ENCODE data around the gene CRYBA2.

Gene CRYBA2

DNA sequence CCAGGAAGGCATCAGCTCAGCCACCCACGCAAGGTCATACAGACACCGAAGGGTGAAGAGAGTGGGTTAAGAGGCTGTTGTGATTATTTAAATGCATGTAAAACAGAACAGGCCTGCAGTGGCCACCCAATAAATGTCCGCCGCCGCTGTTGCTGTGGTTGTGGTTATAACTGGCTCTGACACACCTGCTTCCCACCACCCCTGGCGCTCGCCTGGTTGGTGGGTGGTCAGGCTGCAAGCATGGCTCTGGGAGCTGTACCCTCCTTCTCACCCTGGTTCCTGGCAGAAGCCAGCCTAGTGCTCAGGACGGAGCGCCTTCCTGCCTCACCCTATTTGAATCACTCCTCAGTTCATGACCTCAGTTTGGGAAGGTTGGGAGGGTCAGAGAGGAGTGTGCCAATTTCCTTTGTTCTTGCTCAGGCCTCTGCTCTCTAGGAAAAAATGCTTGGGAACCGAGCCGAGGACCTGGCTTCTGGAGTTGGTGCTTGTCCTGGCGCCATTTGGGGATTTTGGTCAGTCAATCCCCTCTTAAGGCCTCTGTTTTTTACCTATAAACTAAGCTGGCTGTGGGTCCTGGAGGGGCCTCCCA, 5.3 kb upstream of the CRYBA2 start:
- no peak for DNase-seq

DNA sequence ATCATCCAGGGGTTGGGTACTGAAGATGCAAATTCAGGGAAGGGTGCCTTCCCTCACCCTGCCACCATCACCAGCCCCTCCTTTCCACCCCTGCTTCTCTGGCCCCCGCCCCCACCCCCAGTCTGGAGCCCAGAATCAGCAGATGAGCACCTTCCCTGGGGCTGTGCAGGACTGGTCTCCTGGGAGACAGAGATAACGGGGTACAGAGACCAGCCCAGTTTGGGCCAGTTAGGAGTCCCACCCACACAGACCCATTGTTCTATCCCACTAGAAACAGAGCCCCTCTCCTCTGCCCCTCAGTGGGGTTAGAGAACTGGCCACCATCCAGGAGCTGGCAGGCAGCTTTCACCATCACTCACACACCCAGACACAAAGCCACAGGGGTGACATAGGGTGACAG, 4.5 kb upstream of the CRYBA2 start:
- DNase-seq, result no peak

DNA sequence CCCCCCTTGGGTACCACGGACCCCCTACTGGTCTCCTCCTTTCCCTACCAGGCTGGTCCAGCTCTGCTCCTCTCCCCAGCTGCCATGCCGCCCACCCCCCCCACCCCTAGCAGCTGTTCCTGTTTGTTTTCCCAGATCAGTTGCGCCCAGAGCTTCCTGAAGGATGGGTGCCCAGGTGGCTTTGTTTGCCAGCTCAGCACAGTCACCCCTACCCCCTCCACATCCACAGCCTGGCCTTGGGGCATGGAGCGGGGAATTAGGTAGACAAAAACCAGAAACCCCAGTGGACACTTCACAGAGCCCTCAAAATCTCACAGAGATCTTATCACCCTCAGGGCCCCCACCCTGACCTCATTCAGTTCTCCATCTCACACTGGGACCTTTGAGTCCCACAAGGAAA, 3.7 kb upstream of the CRYBA2 start:
- DNase-seq, result no peak

DNA sequence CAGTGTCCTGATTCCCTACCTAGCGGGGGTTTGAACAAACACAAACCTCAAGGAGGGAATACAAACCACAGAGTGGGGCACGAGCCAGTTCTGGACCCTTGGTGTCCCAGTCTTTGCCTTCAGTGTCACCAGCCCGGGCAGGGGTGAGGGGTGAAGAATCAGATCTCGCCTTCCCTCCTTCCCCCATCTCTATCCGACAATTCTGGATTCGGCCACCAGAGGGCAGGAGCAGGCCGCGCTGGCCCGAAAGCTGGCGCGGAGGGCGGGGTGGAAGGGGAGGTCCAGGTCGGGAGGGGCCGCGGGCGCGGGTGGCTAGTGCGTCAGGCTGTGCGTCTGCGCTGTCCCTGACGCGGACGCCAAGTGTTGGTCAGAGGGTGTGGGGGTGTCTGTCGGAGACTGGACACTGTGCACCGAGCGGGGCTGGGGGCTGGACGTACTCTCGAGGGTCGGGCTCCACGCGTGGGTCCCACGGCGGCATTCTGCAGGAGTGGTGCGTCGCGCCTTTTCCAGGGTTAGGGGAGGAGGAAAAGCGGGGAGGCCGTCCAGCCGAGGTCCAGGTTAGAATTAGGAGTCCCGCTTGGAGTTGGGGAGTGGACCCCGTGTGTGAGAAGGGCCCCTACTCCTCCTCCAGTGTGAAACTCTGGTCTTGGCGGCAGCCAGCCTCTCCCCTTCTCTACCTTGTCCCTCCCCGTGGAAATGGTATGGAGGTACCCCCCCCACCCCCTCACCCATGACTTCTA, 2.9 kb upstream of the CRYBA2 start:
- DNase-seq, result peak; percentile 67

DNA sequence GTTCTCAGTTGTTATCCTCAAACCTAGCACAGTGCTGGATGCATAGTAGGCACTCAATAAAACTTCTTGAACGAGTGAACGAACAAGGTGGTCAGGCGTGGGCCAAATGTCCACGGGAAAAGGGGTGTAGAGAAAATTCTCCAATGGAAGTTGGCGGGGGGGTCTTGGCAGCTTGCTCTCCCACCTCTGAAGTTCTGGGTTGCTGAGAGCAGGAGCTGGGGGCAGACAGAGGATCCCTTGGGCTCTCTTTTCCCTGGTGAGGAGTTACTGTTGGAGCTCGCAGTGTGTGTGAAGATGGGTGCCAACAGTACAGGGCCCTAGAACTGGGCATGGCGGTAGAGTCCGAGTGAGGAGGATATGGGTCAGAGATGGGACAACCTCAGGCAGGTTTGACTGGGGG, 2.3 kb upstream of the CRYBA2 start:
- DNase-seq, result no peak

DNA sequence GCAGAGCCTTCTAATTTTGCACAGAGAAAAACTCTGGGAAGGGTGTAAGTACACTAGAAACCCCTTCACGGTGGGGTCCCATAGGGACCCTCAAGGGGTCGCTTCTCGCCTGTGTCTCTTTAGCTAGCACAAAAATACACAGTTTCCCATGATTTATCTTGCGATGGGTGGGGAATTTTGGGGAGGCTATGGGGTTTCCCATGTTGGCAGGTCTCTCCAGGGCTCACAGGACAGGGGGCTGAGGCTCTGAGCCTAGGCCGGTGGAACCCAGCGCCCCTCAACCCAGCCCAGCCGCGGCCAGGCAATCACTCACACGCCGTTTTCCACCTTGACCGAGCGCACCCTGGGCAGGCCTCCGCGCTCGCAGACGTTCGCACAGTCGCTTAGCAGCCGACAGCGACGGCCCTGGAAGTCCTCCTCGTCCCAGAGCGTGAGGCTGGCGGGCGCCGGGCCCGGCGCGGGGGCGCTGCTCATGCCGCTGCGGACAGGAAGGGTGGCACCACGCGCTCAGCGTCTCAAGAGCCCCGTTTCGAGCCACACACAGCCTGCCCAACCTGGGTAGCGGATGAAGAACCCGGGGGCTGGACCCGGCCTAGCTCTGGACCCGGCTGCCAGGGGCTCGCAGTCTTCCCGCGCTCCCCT, 398 bp downstream of the CRYBA2 start:
- no peak for DNase-seq

DNA sequence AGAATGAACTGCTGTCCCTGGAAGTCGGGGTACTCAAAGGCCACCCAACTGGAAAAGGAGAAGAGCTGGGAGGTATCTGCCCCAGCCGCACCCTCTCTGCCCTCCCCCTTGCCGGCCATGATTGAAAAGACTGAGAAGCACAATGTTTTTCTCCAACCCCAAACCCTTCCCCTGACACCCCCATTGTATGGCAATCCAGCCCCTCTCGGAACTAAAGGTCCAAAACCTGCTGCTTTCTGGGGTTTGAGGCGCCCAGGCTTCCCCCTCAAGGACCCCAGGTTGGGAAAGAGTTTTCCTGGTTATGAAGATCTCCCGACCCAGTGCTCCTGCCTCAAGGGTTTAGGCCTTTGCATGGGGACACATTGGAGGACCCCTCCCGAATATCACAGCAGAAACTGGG, 1.0 kb downstream of the CRYBA2 start:
- DNase-seq, result no peak

DNA sequence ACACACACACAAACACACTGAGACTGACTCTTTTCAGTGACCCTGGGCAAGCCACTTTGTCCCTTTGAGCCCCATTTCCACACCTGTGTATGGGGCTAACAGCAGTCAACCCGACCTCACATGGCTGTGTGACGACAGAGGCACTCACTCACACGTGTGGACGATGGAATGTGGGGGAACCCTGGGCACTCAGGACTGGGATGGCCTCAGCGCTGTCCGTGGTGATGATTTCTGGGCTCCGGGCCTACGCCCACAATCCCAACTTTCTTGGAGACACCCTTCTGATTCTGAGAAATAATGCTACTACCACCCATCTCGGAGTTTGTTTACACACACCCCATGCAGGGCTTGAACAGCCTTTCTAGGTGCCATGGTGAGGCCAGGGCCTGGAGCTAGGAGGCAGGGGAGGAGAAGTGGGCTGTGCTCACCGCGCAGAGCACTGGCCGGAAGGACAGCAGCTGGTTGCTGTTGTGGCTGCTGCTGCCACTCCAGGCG, 1.5 kb downstream of the CRYBA2 start:
- DNase-seq, result peak; percentile 28

DNA sequence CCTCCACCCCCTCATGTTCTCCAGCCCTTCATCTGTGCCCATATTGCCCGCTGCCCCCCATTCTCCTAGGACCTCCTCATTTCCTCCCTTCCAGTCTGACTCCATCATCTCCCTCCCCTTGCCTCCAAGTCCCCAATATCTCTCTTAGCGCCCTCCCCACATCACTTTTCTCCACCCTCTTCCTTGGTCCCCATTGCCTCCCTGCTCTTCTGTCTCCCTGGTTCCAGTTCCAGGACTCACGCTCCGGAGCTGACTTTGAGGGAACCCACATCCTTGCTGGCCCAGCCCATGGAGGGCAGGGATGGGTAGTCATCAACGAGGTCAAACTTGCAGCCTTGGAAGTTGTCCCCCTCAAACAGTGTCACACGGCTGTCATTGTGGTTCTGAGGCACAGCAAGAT, 2.6 kb downstream of the CRYBA2 start:
- DNase-seq, result no peak

DNA sequence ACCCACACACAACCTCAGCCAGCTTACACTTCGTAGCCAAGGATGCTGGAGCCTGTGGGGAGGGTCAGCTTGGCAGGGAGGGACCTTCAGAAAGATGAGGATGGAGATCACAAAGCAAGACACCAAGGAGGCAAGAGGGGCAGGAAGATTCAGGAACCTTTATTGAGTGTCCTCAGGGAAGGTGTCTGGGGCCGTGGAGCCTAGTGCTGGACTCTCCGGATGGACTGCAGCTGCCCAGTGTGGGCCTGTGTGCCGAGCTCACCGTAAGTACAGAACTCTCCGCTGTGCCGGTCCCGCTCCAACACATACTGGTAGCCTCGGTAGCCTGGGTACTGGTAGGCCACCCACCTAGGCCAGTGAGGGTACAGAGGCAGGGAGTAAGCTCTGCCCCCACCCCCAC, 3.2 kb downstream of the CRYBA2 start:
- no peak for DNase-seq

DNA sequence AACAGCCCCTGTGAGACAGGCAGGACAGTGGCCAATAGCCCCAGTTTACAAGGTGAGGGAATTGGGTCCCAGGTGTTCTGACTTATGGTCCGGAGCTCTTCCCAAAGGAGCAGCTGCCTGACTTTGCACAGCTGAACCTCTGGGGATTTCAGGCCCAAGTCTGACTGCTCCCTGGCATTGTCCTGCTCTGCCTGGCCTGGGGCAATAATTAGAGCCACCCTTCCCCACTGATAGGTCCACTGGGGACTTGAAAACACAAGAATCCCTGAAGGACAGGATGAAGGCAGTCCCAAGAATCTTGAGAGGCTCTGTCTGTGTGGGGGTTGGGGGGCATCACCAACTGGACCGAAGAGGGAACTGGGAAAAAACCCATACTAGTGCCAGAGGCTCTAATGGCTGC, 4.6 kb downstream of the CRYBA2 start:
- DNase-seq, result no peak

DNA sequence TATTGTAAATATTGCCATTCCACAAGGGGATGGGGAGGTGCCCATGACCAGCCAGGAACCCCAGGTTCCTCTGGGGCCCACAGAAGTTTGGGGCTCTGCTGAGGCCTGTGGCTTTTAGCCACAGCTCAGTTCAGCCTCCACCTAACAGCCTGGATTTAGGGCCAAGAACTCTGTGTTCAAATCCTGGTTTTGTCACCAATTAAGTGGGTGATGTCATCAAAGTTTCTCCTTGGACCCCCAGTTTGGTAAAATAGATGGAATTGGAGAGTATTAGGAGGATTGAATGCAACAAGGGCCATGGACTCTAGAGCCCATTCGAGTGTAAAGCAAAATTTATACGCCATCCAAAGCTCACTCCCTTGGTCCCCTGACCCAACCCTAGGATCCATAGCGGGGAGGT, 5.1 kb downstream of the CRYBA2 start:
- DNase-seq, result no peak

DNA sequence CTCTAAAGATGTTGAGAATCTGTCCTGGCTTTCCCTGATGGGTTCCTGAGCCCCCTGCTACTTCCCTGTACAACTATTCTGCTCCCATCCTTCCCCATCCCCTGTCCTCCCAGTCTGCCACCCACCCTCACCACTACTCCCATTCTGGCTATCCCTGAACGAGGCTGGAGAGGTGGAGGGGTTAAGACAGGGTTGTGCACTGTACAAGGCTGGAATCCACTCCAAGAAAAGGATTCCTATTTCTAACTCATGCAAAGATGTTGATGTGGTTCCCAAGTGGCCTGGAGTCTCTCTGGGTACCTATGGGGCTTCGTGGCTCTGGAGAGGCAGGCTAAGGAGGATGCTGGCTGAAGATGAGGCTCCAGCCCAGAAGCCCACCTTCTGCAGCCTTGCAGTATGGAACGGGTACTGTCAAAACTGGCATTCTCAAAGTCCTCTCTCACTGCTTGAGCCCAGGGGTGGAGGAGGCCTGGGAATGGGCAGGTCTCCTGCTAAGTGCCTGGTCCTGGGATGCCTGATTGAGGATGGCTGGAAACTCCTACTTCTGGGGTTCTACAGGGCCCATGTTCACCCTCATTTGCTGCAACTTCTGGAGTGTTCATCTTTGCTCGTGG, 7.0 kb downstream of the CRYBA2 start:
- DNase-seq, result no peak

DNA sequence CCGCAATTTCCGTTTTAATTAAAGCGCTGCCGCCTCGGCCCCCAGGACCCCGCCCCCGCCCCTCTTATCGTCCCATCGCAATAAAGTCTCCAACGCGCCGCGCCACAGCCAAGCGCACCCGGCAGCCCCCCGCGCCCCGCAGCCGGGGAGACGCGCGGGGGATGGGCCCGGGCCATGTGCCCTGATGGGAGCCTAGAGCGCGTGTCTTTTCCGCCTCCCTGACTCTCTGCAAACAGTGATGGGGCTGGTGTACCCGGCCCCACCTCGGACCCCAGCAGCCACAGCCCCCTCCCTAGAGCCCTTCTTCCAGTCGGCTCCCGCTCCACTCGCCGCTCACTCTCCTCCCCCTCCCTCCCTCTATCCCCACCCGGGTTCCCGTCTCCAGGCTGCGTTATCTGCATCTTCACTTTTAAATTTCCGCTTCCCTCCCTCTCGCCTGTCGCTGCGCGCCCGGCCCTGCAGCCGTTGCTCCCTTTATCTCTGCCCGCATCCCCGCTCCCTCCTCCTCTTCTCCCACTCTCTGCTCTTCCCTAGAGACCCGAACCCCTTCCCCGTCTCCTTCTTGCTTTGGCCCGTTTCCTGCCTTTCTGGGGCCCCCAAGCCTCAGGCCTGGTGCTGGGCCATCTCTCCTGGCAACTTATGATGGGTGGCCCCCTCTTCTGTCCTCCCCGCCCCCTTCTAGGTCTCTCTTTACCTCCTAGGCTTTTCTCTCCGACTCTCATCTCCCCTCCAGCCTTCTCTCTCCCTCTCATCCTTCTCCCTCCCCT, 7.7 kb downstream of the CRYBA2 start:
- no peak for DNase-seq

DNA sequence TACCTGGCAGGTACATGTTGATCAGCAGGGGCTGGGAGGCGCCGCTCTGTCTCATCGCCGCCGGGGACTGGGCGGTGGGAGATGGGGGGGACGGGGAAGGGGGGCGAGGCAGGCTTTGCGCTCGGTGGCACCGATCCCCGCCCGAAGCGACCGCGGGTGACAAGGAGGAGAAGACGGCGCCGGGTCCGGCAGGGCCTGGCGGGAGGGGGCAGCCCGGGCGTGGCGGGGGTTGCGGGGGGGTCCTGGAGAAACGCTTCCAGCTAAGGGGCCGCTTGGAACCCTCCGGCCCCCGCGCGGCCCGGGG, 8.2 kb downstream of the CRYBA2 start, which contains the start of gene FEV:
Gene FEV, minus strand, starts transcription at position 164 of the 304 bp plus-strand sequence. Its CDS starts 109 bp downstream, at position 55.
- no peak for DNase-seq

DNA sequence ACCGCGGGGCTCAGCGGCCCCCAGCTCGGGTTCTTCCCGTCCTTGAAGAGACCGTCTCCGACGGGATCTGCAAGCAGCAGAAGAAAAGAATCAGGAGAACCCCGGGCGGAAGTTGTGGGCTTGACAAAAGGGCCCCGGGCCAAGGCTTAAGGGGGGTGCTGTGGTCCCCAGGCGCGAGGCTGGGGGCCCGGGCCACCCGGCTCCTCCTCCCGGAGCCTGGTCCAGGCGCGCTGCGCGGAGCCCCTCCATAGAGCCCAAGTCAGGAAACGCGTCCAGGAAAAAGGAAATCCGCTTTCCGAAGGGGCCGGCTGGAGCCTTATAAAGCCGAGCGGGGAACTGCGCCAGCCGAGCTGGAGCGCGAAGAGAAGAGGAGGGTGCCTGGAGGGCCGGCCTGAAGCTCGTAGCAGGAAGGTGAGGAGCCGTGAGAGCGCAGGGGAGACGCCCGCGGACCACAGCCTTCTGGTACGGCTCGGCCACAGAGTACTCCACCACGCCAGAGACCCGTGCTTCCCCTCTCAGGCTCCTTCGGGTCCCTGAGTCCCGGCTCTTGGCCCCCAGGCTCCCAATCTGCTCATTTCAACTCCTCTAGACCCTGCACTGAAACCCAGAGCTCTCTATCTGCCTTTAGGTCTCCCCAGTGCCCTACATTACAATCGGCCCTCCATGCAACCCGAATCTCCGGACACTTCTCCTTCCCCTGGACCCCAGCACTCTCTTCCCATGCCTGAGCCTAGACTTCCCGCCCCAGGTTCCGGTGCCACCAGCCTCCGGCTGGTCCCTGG, 8.8 kb downstream of the CRYBA2 start:
- no peak for DNase-seq

DNA sequence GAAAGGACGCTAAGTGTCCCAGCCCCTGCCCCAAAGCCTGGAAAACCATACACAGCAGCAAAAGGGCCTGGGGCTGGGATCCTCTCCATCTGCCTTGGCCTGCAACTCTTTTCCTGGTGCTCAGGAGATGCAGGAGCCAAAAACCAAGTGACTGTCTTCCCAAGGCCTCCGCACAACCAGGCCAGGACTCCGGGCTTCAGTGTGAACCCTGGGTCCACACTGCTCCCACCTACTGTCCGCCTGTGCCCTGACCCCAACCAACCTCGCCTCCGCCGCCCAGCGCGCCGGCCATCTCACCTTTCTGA, 9.3 kb downstream of the CRYBA2 start:
- no peak for DNase-seq

DNA sequence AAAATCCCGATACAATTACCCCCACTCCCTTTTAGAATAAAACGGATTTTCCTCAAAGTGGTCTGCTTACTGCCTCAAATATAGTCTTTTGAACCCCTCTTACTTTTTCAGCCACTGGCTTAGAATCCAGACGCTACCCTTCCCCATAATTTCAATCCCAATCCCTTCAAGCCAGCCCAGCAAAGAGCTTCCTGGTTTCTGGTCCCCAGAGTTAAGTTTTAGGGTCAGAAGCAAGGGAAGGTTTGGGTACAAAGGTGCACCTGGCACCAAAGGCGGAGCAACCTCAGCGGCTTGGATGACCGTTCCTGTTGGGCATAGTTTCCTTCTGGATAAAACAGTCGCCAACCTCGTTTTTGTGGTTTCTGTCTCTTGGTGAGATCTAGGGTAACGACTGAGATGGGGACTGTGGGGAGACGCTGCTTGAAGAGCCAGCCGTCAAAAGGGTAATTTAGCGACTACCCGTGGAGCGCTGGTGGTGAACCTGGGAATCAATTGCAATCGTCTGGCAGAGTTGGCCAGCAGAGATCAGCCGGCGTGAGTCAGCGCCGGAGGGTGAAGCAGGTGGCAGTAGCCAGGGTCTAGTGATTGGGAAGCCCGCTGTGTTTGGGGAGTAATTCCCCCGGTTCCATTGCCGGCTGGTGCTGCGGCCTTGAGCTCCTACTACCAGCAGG, 9.8 kb downstream of the CRYBA2 start:
- DNase-seq, result no peak

DNA sequence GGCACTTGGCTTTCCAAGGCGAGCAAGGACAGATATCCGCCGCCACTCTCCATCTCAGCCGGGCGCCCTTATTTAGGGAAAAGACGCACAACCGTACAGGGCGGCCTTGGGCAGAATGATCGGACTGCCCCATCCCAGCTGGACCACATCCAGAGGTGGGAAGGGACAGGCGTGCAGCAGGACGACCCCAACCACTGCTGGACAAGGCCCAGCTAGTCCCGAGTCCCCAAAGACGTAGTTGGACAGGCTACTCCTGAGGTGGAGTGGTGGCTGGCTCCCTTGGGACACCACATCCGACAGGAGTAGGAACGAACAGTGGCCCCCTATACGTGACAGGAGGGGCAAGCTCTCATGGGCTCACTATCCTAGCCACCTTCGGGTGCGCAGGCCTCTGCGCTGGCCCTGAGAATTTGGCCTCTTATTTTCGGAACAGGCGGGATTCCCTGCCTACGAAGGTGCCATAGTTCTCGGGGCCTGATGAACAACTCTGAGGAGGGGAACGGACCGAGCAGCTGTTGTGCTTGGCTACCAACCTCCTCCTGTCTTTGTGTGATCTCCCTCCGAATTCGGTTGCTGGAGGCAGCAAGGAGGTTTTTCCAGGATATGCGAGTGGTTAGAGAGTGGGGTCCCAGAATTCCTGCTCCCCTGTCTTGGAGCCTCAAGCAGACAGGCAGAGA, 10.5 kb downstream of the CRYBA2 start:
- no peak for DNase-seq

DNA sequence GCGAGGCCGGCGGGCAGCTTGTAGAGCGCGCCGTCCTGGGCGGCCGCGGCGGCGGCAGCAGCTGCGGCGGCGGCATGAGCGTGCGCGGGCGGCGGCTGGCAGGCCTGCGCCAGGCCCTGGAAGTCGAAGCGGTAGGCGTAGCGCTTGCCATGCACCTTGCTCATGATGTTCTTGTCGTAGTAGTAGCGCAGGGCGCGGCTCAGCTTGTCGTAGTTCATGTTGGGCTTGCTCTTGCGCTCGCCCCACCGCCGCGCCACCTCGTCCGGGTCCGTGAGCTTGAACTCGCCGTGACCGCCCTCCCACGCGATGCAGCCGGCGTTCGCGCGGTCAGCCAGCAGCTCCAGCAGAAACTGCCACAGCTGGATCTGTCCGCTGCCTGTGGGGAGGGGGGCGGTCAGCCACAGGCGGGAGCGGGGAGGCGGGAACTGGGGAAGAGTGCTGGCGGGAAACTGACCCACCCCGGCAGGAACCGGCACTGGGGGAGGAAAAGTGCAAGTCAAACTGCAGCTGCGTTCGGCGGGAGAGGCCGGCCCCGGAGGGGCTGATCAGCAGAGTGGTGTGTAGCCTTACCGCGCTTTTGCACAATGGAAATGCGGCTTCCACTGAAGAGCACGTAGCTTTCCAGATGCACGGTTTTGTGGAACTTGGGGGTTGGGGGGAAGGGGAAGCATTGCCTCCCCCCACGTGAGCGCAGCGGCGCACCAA, 11.2 kb downstream of the CRYBA2 start:
- DNase-seq, result no peak

DNA sequence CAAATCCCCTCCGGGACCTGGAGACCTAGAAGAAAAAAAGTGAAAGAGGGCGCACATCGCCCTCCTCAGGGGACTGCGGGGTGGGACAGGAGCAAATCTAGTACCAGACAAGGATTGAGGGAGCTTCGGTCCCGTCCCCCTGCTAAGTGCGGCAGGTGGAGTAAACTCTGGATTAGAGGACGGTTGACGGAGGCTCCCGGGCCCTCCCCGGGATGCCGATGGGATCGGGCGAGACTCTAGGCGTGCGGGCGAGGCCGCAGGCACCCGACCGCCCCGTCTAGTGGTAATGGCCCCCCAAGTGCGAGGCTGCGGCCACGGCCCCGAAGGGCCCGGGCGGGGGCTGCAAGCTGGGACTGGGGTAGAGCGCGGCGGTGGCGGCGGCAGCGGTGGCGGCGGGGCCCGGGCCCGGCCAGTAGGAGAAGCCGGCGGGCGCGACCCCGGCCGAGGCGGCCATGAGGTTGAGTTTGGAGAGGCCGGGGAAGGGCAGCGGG, 11.8 kb downstream of the CRYBA2 start:
- DNase-seq, result no peak
